Stimulated activated CD4-positive, alpha-beta T cell treated with anti-CD3 and anti-CD28 coated beads, Interleukin-1b, Interleukin-23, amount 100 ng/mL, for 1 hour (primary cell): ENCODE results near the gene RAB5B.
"Not testable (repeated sequence)": the region's sequence is repeated elsewhere in the genome, so short reads cannot be mapped to it uniquely, and the experiment has no call there.

Source experiments
- DNase-seq, 2 donors: peaks; one replicate each; pipeline ENCODE4 v3.0.0-alpha.2; 2020; ENCODE audit warnings: low read depth in 2 of 2

The RAB5B gene

GRCh38 chr12:55940065-55940732, 33.7 kb upstream of the RAB5B start:
- DNase-seq, result peak; percentile 55 to 68

GRCh38 chr12:55942055-55942454, 31.8 kb upstream of the RAB5B start:
- no peak for DNase-seq

GRCh38 chr12:55942577-55943136, 31.2 kb upstream of the RAB5B start:
- no peak for DNase-seq

- DNase-seq, result no peak
These were observed 27.3 kb upstream of the RAB5B start for GRCh38 chr12:55946553-55946952.

GRCh38 chr12:55955344-55955743, 18.5 kb upstream of the RAB5B start:
- no peak for DNase-seq

GRCh38 chr12:55955800-55956508, 17.9 kb upstream of the RAB5B start:
- DNase-seq, result no peak

- no peak for DNase-seq
These were observed 16.6 kb upstream of the RAB5B start for GRCh38 chr12:55957106-55957859.

- no peak for DNase-seq
These were observed 10.1 kb upstream of the RAB5B start for GRCh38 chr12:55963760-55964159.

- no peak for DNase-seq
These were observed 8.6 kb upstream of the RAB5B start for GRCh38 chr12:55965240-55965639.

GRCh38 chr12:55965941-55966407, 7.9 kb upstream of the RAB5B start, which contains the start of gene PMEL:
Gene PMEL, minus strand, starts transcription at chr12:55966042. Its CDS starts 31 bp downstream, at chr12:55966011.
- no peak for DNase-seq

- DNase-seq, result peak; percentile 64 to 87
These were observed 7.2 kb upstream of the RAB5B start, which contains the start of gene CDK2 for GRCh38 chr12:55966408-55967281. Gene CDK2, plus strand, starts transcription at chr12:55966830. Its CDS starts 179 bp downstream, at chr12:55967009.

- no peak for DNase-seq
These were observed 4.5 kb upstream of the RAB5B start for GRCh38 chr12:55969356-55969755.

- DNase-seq, result no peak
These were observed 3.1 kb upstream of the RAB5B start for GRCh38 chr12:55970775-55971174.

- no peak for DNase-seq
These were observed 1.8 kb upstream of the RAB5B start for GRCh38 chr12:55972042-55972441.

- no peak for DNase-seq
These were observed 1.4 kb upstream of the RAB5B start for GRCh38 chr12:55972456-55972855.

GRCh38 chr12:55972911-55973598, 823 bp upstream of the RAB5B start:
- no peak for DNase-seq

- peak in 1 of 2 donors; percentile 4 for DNase-seq
These were observed 441 bp downstream of the RAB5B start for GRCh38 chr12:55974308-55974730.

- no peak for DNase-seq
These were observed 4.5 kb downstream of the RAB5B start for GRCh38 chr12:55978393-55978792.

- no peak for DNase-seq
These were observed 5.2 kb downstream of the RAB5B start for GRCh38 chr12:55979069-55979468.

- DNase-seq, result not testable (repeated sequence)
These were observed 8.0 kb downstream of the RAB5B start for GRCh38 chr12:55981882-55982281.
